K562 (cell line): ENCODE data around the gene DNASE1L1. TPM values are rescaled to one million over a fixed set of nuclear protein-coding genes. Genes with fewer than 3 reads are reported as not detected.
A peak's percentile ranks its signal among the peaks of the same experiment; 100 is the strongest.

Experiments used
- BCLAF1 ChIP-seq, 2 experiments: fragments of 450-650 bp in 1 of 2; IDR thresholded peaks; 2 replicates each; pipeline ENCODE4 v1.6.1; 2011 to 2017; ENCODE audit warnings: low read depth in 2 of 2, antibody characterized with exemption in 1 of 2, borderline replicate concordance in 1 of 2, low read length in 1 of 2, mild to moderate bottlenecking in 1 of 2, mixed read lengths in 1 of 2; ENCODE audit not compliant: control insufficient read depth in 1 of 2
- BDP1 ChIP-seq: IDR thresholded peaks from 3 replicates; pipeline ENCODE4 v1.6.1; 2011; ENCODE audit not compliant: insufficient read length, insufficient read depth
- ELF4 ChIP-seq: fragments of 450-650 bp; formaldehyde crosslinking; IDR thresholded peaks from 2 replicates; pipeline ENCODE4 v1.4.0; 2022; ENCODE audit warnings: missing genetic modification characterization
- HBP1 ChIP-seq: fragments of 450-650 bp; formaldehyde crosslinking; IDR thresholded peaks from 2 replicates; pipeline ENCODE4 v1.4.0; 2022; ENCODE audit warnings: missing genetic modification characterization
- KDM5B ChIP-seq: fragments of 200-600 bp; sonication (generic); IDR thresholded peaks from 2 replicates; pipeline ENCODE4 v1.6.1; 2012; ENCODE audit warnings: low read depth, mild to moderate bottlenecking, moderate library complexity, low read length, control low read depth, inconsistent platforms; ENCODE audit not compliant: insufficient replicate concordance
- LCOR ChIP-seq: sonication (generic); formaldehyde crosslinking; IDR thresholded peaks from 2 replicates; pipeline ENCODE4 v1.8.0; 2022; ENCODE audit warnings: mild to moderate bottlenecking, missing genetic modification reagents
- MLLT1 ChIP-seq, 2 experiments: fragments of 450-650 bp; IDR thresholded peaks; 2 replicates each; pipeline ENCODE4 v1.6.1; 2016
- SIN3A ChIP-seq, 2 experiments: fragments of 150-350 bp in 1 of 2; IDR thresholded peaks; 2 replicates each; pipeline ENCODE4 v1.6.1; 2011 to 2016; ENCODE audit warnings: borderline replicate concordance in 2 of 2, low read depth in 2 of 2, low read length in 2 of 2, mild to moderate bottlenecking in 2 of 2, moderate library complexity in 2 of 2; ENCODE audit not compliant: control insufficient read depth in 1 of 2
- SMARCA5 ChIP-seq: fragments of 450-650 bp; IDR thresholded peaks from 2 replicates; pipeline ENCODE4 v1.6.1; 2016
- SUPT5H ChIP-seq: fragments of 450-650 bp; IDR thresholded peaks from 2 replicates; pipeline ENCODE4 v1.6.1; 2016
- TCF7 ChIP-seq: sonication (generic); IDR thresholded peaks from 2 replicates; pipeline ENCODE4 v1.6.1; 2016; ENCODE audit warnings: antibody characterized with exemption, borderline replicate concordance
- VEZF1 ChIP-seq: fragments of 200-800 bp; sonication (Bioruptor generic); IDR thresholded peaks from 2 replicates; pipeline ENCODE4 v1.6.1; 2017; ENCODE audit warnings: missing genetic modification characterization, missing compliant biosample characterization
- ZBTB26 ChIP-seq: fragments of 450-650 bp; formaldehyde crosslinking; IDR thresholded peaks from 2 replicates; pipeline ENCODE4 v1.4.0; 2022; ENCODE audit warnings: missing genetic modification characterization
- ZNF174 ChIP-seq: fragments of 250-450 bp; sonication (Bioruptor Pico); IDR thresholded peaks from 2 replicates; pipeline ENCODE4 v1.4.0; 2020; ENCODE audit warnings: mild to moderate bottlenecking
- ZNF717 ChIP-seq: fragments of 250-450 bp; sonication (Bioruptor Pico); IDR thresholded peaks from 2 replicates; pipeline ENCODE4 v1.5.0; 2021
- polyA plus RNA-seq, 8 experiments: library from polyadenylated mRNA; depleted of rRNA in 4 of 8; stranded (reverse) in 5 of 8; unstranded in 3 of 8; fragments of >200 nt; fragmentation: Nextera tagmentation in 2 of 8; fragmentation: Illumina TruSeq in 1 of 8; extraction: Ambion mirVana in 2 of 8; extraction: Trizol in 1 of 8; gene quantifications; 2 replicates each; pipeline versions ENCODE4 v1.2.1 to v1.2.3, GENCODE V29; 2011 to 2014; ENCODE audit warnings: inconsistent platforms in 1 of 8, missing spikeins in 1 of 8
- total RNA-seq, 7 experiments: library from RNA; depleted of rRNA in 6 of 7; stranded (reverse); fragments of >200 nt in 6 of 7; fragmentation: Illumina TruSeq in 2 of 7; extraction: Trizol in 2 of 7; gene quantifications; 2 replicates each; pipeline versions ENCODE4 v1.2.1 to v1.2.3, GENCODE V29; 2011 to 2021; ENCODE audit warnings: low replicate concordance in 1 of 7

DNASE1L1 gene
- total and polyA plus RNA-seq, 9 of the 15 experiments (the other 6 are each of a cell fraction or from before 2014, with no cell fraction given), result 0.73 to 12.6 (median 7.9) TPM

- TF ChIP-seq BCLAF1 (IDR thresholded peaks at IDR 0.05; ENCODE audit: borderline replicate concordance in 1 of 2, control insufficient read depth in 1 of 2, low read depth in 2 of 2, low read length in 1 of 2) (peak; percentile 78 to 82), HBP1 (CRISPR knock-in tag) (peak; percentile 92), ZNF717 (CRISPR knock-in tag) (peak; percentile 66; the same call in 1 of the 2 replicates), SUPT5H (peak; percentile 98), LCOR (CRISPR knock-in tag) (peak; percentile 91), ZNF174 (CRISPR knock-in tag) (no peak), BDP1 (no peak), TCF7 (0 out of 2 replicates have a peak, but pooled peaks have one; percentile 16), MLLT1 (IDR thresholded peaks at IDR 0.05) (0 out of 4 replicates have a peak, but pooled peaks of 1 of the 2 experiments have one; percentile 40), SIN3A (IDR thresholded peaks at IDR 0.05; ENCODE audit: borderline replicate concordance in 2 of 2, control insufficient read depth in 1 of 2, low read depth in 2 of 2, low read length in 2 of 2) (peak in 1 of 2 experiments; percentile 93; a peak in 2 of 4 replicates), VEZF1 (peak; percentile 29; the same call in 1 of the 2 replicates), KDM5B (peak; percentile 94), ZBTB26 (CRISPR knock-in tag) (peak; percentile 95), ELF4 (CRISPR knock-in tag) (peak; percentile 62; the same call in 1 of the 2 replicates), SMARCA5 (no peak)
These were observed 7.8 kb downstream of the DNASE1L1 start (continued) for GRCh38 chrX:154401045-154401799.
